Measurements from ENCODE around the gene BMPR1B. TPM values are rescaled to one million over a fixed set of nuclear protein-coding genes. Genes with fewer than 3 reads are reported as not detected.

Gene BMPR1B
- total and polyA plus RNA-seq, 9 of the 15 experiments (the other 6 are each of a cell fraction or from before 2014, with no cell fraction given), result 0.01 TPM; not detected in 8

DNA sequence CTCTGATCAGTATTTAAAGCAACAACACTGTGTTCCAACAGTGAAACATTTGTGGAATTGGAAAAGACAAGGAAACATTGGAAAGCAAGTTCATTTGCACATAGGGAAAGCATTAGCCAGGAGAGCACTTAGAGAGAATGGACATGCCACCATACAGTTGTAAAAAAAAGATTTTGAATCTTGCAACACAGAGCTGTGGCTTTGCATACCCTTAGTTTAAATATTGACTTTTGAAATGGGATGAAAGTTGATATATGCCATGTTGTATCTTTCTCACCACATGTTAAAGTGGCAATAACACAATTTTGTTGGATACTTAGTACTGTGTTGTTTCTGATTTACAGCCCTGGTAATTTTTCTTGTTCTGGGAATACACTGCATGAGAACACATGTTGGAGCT lies 208.1 kb downstream of the BMPR1B start (continued):
- TF ChIP-seq, protein P1, sequence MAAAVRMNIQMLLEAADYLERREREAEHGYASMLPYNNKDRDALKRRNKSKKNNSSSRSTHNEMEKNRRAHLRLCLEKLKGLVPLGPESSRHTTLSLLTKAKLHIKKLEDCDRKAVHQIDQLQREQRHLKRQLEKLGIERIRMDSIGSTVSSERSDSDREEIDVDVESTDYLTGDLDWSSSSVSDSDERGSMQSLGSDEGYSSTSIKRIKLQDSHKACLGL (CRISPR knock-in tag; IDR thresholded peaks at IDR 0.05; ENCODE audit: borderline replicate concordance, poor library complexity, severe bottlenecking), result no peak

DNA sequence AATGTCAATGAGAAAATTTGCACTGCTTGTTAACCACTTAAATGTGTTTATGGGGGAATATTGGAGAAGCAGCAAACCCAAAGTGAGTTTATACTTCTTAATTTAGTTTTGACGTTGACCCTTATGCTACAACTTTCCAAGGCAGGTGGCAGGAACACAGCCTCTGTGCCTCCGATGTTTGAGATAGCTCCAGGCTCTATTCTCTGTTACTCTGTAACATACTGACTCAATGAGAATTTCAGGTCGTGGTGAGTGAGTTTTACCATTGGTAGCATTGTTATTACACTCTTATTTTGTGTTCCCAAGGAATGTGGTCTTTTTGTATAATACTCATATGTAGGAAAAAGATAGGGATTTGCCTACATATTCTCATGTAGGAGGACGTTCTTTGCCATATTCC lies 210.7 kb downstream of the BMPR1B start:
- no peak for DNase-seq (ENCODE audit: extremely low read depth in 1 of 4, low spot score in 3 of 4)
- POLR2A ChIA-PET, result no interaction called here
- TF ChIP-seq ZBTB17 (CRISPR knock-in tag; IDR thresholded peaks at IDR 0.05) (no peak), TSC22D4 (tag; IDR thresholded peaks at IDR 0.05) (no peak), L3MBTL2 (IDR thresholded peaks at IDR 0.05) (no peak), MECOM (CRISPR knock-in tag; IDR thresholded peaks at IDR 0.05) (no peak), SP1 (CRISPR knock-in tag; IDR thresholded peaks at IDR 0.05) (no peak), HEY1 (CRISPR knock-in tag; IDR thresholded peaks at IDR 0.05; ENCODE audit: borderline replicate concordance) (no peak), CSDE1 (IDR thresholded peaks at IDR 0.05) (no peak), ZC3H4 (CRISPR knock-in tag; IDR thresholded peaks at IDR 0.05; ENCODE audit: borderline replicate concordance) (no peak), NUFIP1 (IDR thresholded peaks at IDR 0.05; ENCODE audit: partially characterized antibody) (no peak), RBM15 (IDR thresholded peaks at IDR 0.05; ENCODE audit: insufficient read depth, low read length) (no peak), HMG20A (CRISPR knock-in tag; conservative IDR thresholded peaks at IDR 0.05) (no peak), CBFB (CRISPR knock-in tag; IDR thresholded peaks at IDR 0.05) (no peak), RFX7 (CRISPR knock-in tag; IDR thresholded peaks at IDR 0.05) (no peak)
- TF ChIP-seq, protein P2, sequence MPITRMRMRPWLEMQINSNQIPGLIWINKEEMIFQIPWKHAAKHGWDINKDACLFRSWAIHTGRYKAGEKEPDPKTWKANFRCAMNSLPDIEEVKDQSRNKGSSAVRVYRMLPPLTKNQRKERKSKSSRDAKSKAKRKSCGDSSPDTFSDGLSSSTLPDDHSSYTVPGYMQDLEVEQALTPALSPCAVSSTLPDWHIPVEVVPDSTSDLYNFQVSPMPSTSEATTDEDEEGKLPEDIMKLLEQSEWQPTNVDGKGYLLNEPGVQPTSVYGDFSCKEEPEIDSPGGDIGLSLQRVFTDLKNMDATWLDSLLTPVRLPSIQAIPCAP (CRISPR knock-in tag; IDR thresholded peaks at IDR 0.05; ENCODE audit: borderline replicate concordance), result no peak
- TF ChIP-seq, protein P3, sequence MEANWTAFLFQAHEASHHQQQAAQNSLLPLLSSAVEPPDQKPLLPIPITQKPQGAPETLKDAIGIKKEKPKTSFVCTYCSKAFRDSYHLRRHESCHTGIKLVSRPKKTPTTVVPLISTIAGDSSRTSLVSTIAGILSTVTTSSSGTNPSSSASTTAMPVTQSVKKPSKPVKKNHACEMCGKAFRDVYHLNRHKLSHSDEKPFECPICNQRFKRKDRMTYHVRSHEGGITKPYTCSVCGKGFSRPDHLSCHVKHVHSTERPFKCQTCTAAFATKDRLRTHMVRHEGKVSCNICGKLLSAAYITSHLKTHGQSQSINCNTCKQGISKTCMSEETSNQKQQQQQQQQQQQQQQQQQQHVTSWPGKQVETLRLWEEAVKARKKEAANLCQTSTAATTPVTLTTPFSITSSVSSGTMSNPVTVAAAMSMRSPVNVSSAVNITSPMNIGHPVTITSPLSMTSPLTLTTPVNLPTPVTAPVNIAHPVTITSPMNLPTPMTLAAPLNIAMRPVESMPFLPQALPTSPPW (CRISPR knock-in tag; IDR thresholded peaks at IDR 0.05), result no peak
- TF ChIP-seq, protein P4, sequence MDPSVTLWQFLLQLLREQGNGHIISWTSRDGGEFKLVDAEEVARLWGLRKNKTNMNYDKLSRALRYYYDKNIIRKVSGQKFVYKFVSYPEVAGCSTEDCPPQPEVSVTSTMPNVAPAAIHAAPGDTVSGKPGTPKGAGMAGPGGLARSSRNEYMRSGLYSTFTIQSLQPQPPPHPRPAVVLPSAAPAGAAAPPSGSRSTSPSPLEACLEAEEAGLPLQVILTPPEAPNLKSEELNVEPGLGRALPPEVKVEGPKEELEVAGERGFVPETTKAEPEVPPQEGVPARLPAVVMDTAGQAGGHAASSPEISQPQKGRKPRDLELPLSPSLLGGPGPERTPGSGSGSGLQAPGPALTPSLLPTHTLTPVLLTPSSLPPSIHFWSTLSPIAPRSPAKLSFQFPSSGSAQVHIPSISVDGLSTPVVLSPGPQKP (CRISPR knock-in tag; IDR thresholded peaks at IDR 0.05), result no peak
- TF ChIP-seq, protein P5, sequence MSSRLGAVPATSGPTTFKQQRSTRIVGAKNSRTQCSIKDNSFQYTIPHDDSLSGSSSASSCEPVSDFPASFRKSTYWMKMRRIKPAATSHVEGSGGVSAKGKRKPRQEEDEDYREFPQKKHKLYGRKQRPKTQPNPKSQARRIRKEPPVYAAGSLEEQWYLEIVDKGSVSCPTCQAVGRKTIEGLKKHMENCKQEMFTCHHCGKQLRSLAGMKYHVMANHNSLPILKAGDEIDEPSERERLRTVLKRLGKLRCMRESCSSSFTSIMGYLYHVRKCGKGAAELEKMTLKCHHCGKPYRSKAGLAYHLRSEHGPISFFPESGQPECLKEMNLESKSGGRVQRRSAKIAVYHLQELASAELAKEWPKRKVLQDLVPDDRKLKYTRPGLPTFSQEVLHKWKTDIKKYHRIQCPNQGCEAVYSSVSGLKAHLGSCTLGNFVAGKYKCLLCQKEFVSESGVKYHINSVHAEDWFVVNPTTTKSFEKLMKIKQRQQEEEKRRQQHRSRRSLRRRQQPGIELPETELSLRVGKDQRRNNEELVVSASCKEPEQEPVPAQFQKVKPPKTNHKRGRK (tag; IDR thresholded peaks at IDR 0.05), result no peak

More for the DNA sequence above, 210.7 kb downstream of the BMPR1B start:
- intact Hi-C loops (cut with micrococcal nuclease), result no loop called here
- H2AFZ ChIP-seq (ENCODE audit: low read depth, low read length), result no peak overlapping the region
- H4K20me1 ChIP-seq (replicated peaks; ENCODE audit: control insufficient read depth, insufficient read depth, low read length), result no peaks in the 10 kb centered on the region
- no peak overlapping the region for H3K27ac ChIP-seq (ENCODE audit: extremely low read depth, low read depth, low read length)
- H3K4me2 ChIP-seq (ENCODE audit: insufficient read depth, low read length), result no peak overlapping the region
- FAIRE-seq (no peak), ATAC-seq (no peak)
- CTCF ChIA-PET (ENCODE audit: low intra/inter-chr PET ratio), result no interaction called here
- H3K79me2 ChIP-seq (ENCODE audit: control insufficient read depth, insufficient read depth, low read length), result no peaks in the 10 kb centered on the region
- no peaks in the 10 kb centered on the region for H3K36me3 ChIP-seq (ENCODE audit: control insufficient read depth, insufficient read depth, low read length)
- no peak overlapping the region for H3K9ac ChIP-seq (ENCODE audit: insufficient read depth in 1 of 2, low read depth in 2 of 2, low read length in 2 of 2)
- H3K9me1 ChIP-seq (ENCODE audit: control insufficient read depth, insufficient read depth, low read length), result no peaks in the 10 kb centered on the region
- H3K4me1 ChIP-seq (replicated peaks in 1 of 2; ENCODE audit: control insufficient read depth in 2 of 2, insufficient read depth in 2 of 2, low read length in 2 of 2), result no peaks in the 10 kb centered on the region
- no peaks in the 10 kb centered on the region; a peak in 1 of 5 replicates for H3K27me3 ChIP-seq (ENCODE audit: control insufficient read depth in 2 of 2, insufficient read depth in 2 of 2, low read length in 2 of 2)
- 2% methylated on average over 4 of the region's 4 CpGs for WGBS (ENCODE audit: insufficient coverage, low coverage, missing lambda C conversion rate)
- no peak overlapping the region for H3K4me3 ChIP-seq
- H3K9me3 ChIP-seq (replicated peaks; ENCODE audit: control insufficient read depth, insufficient read depth, low read depth, low read length), result no peaks in the 10 kb centered on the region
- in situ Hi-C loops (cut with MboI), result no loop called here
- BruUV-seq (replicated peaks), result no TSS peak
